ENCODE results near the gene ABCA10. TPM values are rescaled to one million over a fixed set of nuclear protein-coding genes. Genes with fewer than 3 reads are reported as not detected.

Gene ABCA10
- total RNA-seq, 1 donor from 2014 or later, result 10.0 TPM

- no peak for DNase-seq
These were observed 74.4 kb downstream of the ABCA10 start for GRCh38 chr17:69154267-69154666.

DNA sequence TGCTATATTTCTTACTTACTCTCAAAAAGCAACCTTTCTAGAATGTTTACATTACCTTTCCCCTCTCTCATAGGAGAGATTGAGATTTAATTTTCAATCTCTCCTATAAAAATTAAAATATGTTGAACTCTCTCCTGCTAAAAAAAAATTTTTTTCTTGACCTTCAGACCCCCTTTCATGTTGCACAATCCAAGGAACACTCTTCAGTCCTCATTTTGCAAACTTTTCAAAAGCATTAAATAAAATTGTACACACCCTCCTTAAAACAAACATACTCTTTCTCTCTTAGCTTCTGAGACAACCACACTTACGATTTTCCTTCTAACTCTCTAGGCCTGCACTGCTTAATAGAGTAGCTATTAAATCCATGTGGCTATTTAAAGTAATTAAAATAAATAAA is 78.3 kb downstream of the ABCA10 start:
- no peak for DNase-seq

DNA sequence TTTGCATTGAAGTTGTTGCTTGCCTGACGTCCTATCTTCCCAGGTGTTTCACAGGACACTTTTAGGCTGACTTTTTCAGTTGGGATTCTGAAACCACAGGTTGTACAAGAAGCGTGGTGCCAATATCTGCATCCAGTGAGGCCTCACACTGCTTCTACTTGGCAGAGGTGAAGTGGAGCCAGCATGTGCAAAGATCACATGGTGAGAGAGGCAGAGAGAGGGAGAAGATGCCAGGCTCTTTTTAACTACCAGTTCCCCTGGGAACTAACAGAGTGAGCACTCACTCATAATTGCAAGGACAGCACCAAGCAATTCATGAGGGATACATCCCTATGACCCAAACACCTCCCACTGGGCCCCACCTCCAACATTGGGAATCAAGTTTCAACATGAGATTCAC is 81.2 kb downstream of the ABCA10 start:
- DNase-seq, result no peak

DNA sequence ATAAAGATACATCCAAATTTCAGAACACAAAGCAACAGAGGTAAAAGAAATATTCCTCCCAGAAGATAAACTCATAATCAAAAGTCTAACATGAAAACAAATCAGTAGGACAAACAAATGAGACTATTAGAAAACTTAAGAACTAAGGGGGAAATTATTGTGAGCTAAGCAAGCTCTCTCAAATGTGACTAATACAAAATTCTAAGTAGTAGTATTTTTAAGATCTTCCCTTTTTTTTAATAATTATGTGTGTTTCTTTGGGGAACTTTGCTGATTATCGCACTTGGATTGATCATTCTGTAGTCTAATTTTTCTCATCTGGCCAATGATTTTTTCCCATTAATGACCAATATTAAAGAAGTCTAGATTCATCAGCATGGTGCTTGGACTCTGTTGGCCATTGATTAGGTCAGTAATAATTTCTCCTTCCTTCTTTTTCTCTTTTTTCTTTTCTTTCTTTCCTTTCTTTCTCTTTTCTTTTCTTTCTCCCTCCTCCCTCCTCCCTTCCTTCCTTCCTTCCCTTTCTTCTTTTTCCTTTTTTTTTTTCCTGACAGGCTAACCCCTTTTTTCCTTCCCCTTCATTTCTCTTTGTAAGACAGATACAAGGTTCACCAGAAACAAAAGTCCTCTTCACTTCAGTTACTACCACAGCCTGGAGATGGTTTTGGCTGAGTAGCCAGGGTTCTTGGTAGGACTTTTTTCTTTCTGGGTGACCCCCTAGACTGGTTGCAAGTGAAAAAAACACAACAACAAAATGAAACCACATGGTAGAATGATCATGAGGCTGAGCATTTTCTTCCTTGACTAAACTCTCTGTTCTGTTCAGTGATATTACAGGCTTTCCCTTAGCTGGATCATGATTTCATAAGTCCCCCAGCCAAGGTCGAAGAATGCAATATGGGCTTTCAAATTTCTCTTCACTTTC is 84.0 kb downstream of the ABCA10 start:
- no peak for DNase-seq

- DNase-seq, result no peak
These were observed 84.9 kb downstream of the ABCA10 start for GRCh38 chr17:69143683-69144231.

GRCh38 chr17:69143151-69143550 is 85.5 kb downstream of the ABCA10 start:
- no peak for DNase-seq

- no peak for DNase-seq
These were observed 86.3 kb downstream of the ABCA10 start for GRCh38 chr17:69142175-69142802.

DNA sequence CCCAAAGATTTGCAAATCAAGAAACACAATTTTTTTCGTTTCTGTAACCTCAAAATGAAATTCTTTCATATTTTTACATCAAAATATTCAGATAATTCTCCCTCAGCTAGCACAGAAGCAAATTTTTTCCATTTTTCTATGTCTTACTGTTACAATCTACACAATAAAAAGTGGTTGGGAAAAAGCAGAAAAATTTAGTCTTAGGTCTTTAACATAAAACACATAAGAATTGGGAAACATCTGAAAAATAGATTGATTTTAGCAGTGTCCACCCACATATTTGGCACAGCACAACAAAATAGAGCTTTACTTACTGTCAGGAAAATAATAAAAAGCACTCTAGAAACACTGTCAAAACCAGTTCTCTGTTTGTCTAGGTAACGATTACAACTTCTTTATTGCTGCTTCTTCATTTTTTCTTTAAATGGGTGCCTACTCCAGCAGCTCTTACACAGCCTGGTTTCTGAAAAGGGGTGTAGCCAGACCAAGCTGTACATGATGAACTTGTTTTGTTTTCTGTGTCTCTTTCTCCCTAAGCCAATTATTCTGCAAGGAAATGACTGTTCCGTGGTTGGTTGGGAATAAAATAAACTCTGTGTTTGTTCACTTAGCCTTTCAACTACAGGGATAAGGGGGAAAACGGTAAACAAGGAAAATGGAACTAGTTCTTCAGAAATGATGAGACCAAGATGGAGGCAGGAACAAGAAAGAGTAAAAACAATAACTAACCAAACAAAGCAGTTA is 87.0 kb downstream of the ABCA10 start, which contains the start of gene ABCA6:
TSS of gene ABCA6 (minus strand) at position 465 of the 744 bp plus-strand sequence. CDS start 1,192 bp downstream, outside the sequence.
- DNase-seq, result no peak

- no peak for DNase-seq
These were observed 94.5 kb downstream of the ABCA10 start for GRCh38 chr17:69134112-69134511.

DNA sequence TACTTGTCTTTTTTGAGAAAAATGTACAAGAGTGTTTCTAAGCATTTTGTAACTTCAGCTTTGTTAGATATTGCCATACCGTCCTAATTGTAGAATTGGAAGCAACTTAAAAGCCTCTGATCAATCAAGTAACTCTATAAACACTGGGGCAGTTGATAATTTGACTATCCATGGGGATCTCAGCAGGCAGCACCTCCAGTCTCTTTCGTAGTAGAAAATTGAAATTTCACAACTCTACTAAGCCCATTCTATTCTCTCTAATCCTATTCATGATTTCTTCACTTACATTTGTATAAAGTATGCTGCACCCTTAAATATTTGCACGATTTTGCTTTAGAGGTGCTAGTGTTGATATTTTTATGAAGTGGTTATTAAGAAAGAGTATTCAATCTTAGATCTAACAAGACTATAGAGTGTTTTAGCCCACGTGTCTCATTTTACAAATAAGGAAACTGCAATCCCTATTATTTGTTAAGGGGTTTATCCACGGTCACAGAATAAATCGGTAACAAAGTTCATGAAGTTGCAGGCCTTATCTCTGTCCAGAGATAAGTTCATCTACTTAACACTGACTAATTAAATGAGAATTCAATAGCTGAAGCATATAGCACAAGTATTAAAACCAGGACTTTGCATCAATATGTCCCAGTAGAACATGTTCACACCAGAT is 97.9 kb downstream of the ABCA10 start:
- no peak for DNase-seq

- DNase-seq, result no peak
These were observed 105.0 kb downstream of the ABCA10 start for GRCh38 chr17:69123626-69124025.

DNA sequence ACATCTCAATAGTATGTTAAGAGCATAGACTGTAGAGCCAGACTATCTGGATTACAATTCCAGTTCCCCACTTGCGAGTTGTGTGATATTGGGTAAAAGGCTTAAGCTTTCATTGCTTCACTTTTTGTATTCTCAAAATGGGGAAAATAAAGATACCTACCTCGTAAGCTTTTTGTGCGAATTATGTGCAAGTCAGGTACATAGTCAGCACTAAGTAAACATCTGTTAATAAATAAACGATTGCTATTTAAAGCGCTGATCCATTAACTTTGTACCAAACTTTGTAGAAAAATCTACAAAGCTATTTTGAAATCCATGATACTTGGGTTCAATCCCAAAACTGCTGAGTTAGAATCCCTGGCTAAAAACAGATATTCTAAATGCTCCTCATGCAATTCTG is 106.6 kb downstream of the ABCA10 start:
- DNase-seq, result no peak

DNA sequence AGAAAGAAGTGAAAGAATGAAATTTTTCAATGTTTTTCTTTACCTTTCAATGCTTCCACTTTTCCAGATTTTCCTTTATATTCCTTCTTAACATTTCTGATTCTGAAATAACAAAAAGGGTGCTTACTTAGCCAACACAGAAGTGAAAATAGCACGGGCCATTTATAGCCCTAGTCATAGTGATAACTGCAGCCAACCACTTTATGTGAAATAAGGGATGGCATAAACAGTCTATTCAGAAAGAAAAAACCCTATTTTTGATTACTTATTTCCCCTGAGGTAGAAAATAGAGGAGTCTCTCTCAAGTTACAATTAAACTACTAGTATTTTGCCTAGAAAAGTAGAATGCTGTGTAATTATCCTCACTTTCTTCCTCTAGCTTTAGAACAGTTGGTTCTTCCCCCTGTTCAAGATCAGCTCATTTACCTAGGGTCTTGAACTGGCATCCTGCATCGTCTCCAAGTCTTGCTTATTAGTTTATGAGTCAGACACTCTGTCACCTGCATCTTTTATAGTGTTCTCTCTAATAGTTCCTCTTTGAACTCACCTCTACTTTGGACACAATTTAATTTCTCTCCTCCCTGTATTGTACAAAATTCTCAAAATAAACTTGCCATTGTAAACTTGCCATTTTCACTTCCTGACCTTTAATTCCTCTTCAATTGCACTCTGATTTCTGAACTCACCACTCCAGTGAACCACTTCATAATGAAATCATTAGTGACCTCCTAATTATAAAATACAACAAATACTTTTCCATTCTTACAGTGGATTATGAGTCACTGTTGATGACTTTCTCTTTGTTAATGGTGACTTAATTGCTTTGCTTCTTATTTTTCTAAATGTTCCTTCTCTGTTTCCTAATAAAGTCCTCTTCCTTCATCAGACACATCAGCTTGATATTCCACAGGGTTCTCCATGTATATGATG is 110.5 kb downstream of the ABCA10 start:
- DNase-seq, result no peak

- DNase-seq, result no peak
These were observed 116.8 kb downstream of the ABCA10 start for GRCh38 chr17:69111794-69112193.

- no peak for DNase-seq
These were observed 122.5 kb downstream of the ABCA10 start for GRCh38 chr17:69105907-69106730.

DNA sequence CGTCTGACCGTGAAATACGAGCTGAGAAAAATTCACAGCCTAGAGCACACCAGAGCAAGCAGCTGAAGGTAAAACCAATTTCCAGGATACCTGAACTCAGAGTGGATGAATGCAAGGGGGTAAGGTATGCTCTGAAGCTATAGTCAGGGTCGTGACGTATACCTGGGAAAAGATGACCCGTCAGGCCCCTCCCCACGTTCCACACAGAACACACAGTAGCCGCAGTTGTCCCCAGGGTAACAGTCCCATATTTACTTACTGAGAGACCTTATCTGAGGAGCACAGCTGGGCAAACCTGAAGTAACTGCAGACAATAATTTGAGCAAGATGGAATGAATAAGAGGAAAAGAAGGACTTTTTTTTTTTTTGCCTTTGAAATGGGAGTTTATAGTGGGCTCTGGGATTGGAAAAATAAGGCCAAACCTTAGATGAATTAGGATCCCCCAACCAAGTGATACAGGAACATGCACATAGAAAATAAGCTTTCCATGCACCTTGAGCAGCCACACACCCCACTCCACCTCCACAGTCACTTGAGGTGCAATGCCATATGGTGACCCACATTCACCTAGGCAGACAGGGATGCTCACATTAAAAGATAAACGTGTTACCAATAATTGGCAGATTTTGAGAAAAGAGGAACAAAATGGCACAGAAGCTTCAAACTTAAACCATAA is 124.9 kb downstream of the ABCA10 start:
- DNase-seq, result no peak

- no peak for DNase-seq
These were observed 130.0 kb downstream of the ABCA10 start for GRCh38 chr17:69098625-69099024.

All from occipital lobe (tissue), 2 donors.